ENCODE data around the gene CTAGE1.

CTAGE1 gene

GRCh38 chr18:22391407-22392345 is 26.0 kb downstream of the CTAGE1 start:
- H3K4me1 ChIP-seq (ENCODE audit: control insufficient read depth in 1 of 2, insufficient read depth in 1 of 2, low read depth in 1 of 2, low read length in 1 of 2), result no peaks in the 10 kb centered on the region
- no peak overlapping the region for H3K27ac ChIP-seq
- TF ChIP-seq CTCF (IDR thresholded peaks at IDR 0.05), result no peak
- no peaks in the 10 kb centered on the region for H3K36me3 ChIP-seq
- no peaks in the 10 kb centered on the region for H3K27me3 ChIP-seq
- H3K9me3 ChIP-seq, result no peaks in the 10 kb centered on the region
- no peak overlapping the region for H3K4me3 ChIP-seq (ENCODE audit: low read depth in 1 of 2, low read length in 1 of 2)

GRCh38 chr18:22387787-22388186 is 29.9 kb downstream of the CTAGE1 start:
- no peak for TF ChIP-seq CTCF (IDR thresholded peaks at IDR 0.05)
- H3K27ac ChIP-seq, result no peak overlapping the region
- H3K4me3 ChIP-seq (ENCODE audit: low read depth in 1 of 2, low read length in 1 of 2), result no peak overlapping the region
- H3K9me3 ChIP-seq, result no peaks in the 10 kb centered on the region
- H3K4me1 ChIP-seq (ENCODE audit: control insufficient read depth in 1 of 2, insufficient read depth in 1 of 2, low read depth in 1 of 2, low read length in 1 of 2), result no peaks in the 10 kb centered on the region
- H3K27me3 ChIP-seq, result no peaks in the 10 kb centered on the region
- no peaks in the 10 kb centered on the region for H3K36me3 ChIP-seq

GRCh38 chr18:22387364-22387763 is 30.4 kb downstream of the CTAGE1 start:
- no peak for TF ChIP-seq CTCF (IDR thresholded peaks at IDR 0.05)
- H3K4me1 ChIP-seq (ENCODE audit: control insufficient read depth in 1 of 2, insufficient read depth in 1 of 2, low read depth in 1 of 2, low read length in 1 of 2), result no peaks in the 10 kb centered on the region
- no peaks in the 10 kb centered on the region for H3K27me3 ChIP-seq
- no peaks in the 10 kb centered on the region for H3K9me3 ChIP-seq
- no peak overlapping the region for H3K4me3 ChIP-seq (ENCODE audit: low read depth in 1 of 2, low read length in 1 of 2)
- H3K36me3 ChIP-seq, result no peaks in the 10 kb centered on the region
- no peak overlapping the region for H3K27ac ChIP-seq

- H3K36me3 ChIP-seq, result no peaks in the 10 kb centered on the region
- H3K27ac ChIP-seq, result no peak overlapping the region
- no peak for TF ChIP-seq CTCF (IDR thresholded peaks at IDR 0.05)
- H3K27me3 ChIP-seq, result no peaks in the 10 kb centered on the region
- no peak overlapping the region for H3K4me3 ChIP-seq (ENCODE audit: low read depth in 1 of 2, low read length in 1 of 2)
- H3K4me1 ChIP-seq (ENCODE audit: control insufficient read depth in 1 of 2, insufficient read depth in 1 of 2, low read depth in 1 of 2, low read length in 1 of 2), result no peaks in the 10 kb centered on the region
- H3K9me3 ChIP-seq, result no peaks in the 10 kb centered on the region
Measured at GRCh38 chr18:22385718-22386117, 32.0 kb downstream of the CTAGE1 start.

DNA sequence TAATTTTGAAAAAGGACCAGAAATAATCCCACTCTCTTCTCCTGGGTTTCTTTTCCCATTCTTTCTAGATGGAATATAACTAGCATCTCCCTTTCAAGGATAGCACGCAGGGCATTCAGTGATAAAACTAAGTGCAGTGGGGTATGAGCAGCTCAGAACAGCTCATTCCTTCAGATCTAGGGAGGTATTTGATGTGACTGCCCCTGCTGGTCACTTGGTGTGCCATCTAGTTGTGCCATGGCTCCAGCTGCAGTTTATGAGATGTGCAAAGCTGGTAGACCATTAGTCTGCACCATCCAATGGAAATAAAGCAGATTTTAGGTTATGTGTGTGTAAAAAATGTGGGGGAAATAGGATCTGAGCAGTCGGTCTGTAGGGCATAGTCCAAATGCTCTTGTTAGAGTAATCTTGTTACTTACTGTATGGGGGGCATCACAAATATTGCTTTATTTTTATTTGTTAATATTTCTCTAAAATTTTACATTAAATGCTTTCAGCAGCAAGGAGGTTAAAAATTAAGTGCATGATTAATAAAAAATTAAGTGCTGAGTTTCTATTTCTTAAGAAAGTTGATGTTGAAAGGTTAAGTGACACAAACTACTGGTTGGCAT is 38.9 kb downstream of the CTAGE1 start:
- no peak overlapping the region for H3K4me3 ChIP-seq (ENCODE audit: low read depth in 1 of 2, low read length in 1 of 2)
- H3K36me3 ChIP-seq, result no peaks in the 10 kb centered on the region
- H3K4me1 ChIP-seq (ENCODE audit: control insufficient read depth in 1 of 2, insufficient read depth in 1 of 2, low read depth in 1 of 2, low read length in 1 of 2), result no peaks in the 10 kb centered on the region
- no peak overlapping the region for H3K27ac ChIP-seq
- no peaks in the 10 kb centered on the region for H3K27me3 ChIP-seq
- TF ChIP-seq CTCF (IDR thresholded peaks at IDR 0.05), result no peak
- no peaks in the 10 kb centered on the region for H3K9me3 ChIP-seq
